K562 (cell line): Measurements from ENCODE around the gene E2F1. TPM values are rescaled to one million over a fixed set of nuclear protein-coding genes. Genes with fewer than 3 reads are reported as not detected.
A peak's percentile ranks its signal among the peaks of the same experiment; 100 is the strongest.

ENCODE experiments used
- CBFA2T2 ChIP-seq: fragments of 450-650 bp; conservative IDR thresholded peaks from 2 replicates; pipeline ENCODE4 v1.6.1; 2017; ENCODE audit warnings: mild to moderate bottlenecking
- DNMT1 ChIP-seq: fragments of 450-650 bp; IDR thresholded peaks from 2 replicates; pipeline ENCODE4 v1.6.1; 2016; ENCODE audit warnings: antibody characterized with exemption, mild to moderate bottlenecking
- FOXK1 ChIP-seq: sonication (generic); formaldehyde crosslinking; IDR thresholded peaks from 2 replicates; pipeline ENCODE4 v1.8.0; 2022; ENCODE audit warnings: missing genetic modification reagents, mild to moderate bottlenecking, borderline replicate concordance
- HOXB6 ChIP-seq: fragments of 250-450 bp; sonication (Bioruptor Pico); IDR thresholded peaks from 2 replicates; pipeline ENCODE4 v1.5.1; 2022; ENCODE audit warnings: mild to moderate bottlenecking, borderline replicate concordance
- RBM22 ChIP-seq: fragments of 200-400 bp; formaldehyde crosslinking; IDR thresholded peaks from 2 replicates; pipeline ENCODE4 v1.6.1; 2018; ENCODE audit warnings: low read length, low read depth; ENCODE audit not compliant: poor library complexity, severe bottlenecking
- ZNF12 ChIP-seq: sonication (generic); formaldehyde crosslinking; IDR thresholded peaks from 2 replicates; pipeline ENCODE4 v1.4.0; 2020; ENCODE audit warnings: mild to moderate bottlenecking, missing genetic modification reagents
- polyA plus RNA-seq, 8 experiments: library from polyadenylated mRNA; depleted of rRNA in 4 of 8; stranded (reverse) in 5 of 8; unstranded in 3 of 8; fragments of >200 nt; fragmentation: Nextera tagmentation in 2 of 8; fragmentation: Illumina TruSeq in 1 of 8; extraction: Ambion mirVana in 2 of 8; extraction: Trizol in 1 of 8; gene quantifications; 2 replicates each; pipeline versions ENCODE4 v1.2.1 to v1.2.3, GENCODE V29; 2011 to 2014; ENCODE audit warnings: inconsistent platforms in 1 of 8, missing spikeins in 1 of 8
- total RNA-seq, 7 experiments: library from RNA; depleted of rRNA in 6 of 7; stranded (reverse); fragments of >200 nt in 6 of 7; fragmentation: Illumina TruSeq in 2 of 7; extraction: Trizol in 2 of 7; gene quantifications; 2 replicates each; pipeline versions ENCODE4 v1.2.1 to v1.2.3, GENCODE V29; 2011 to 2021; ENCODE audit warnings: low replicate concordance in 1 of 7
- TF ChIP-seq, protein P1 (sequence below): IDR thresholded peaks from 3 replicates; pipeline ENCODE4 v1.6.1; 2011; ENCODE audit warnings: borderline replicate concordance, mild to moderate bottlenecking, moderate library complexity; ENCODE audit not compliant: insufficient read length; ENCODE audit errors: extremely low read depth
- TF ChIP-seq, protein P2 (sequence below): fragments of 200-800 bp; sonication (Bioruptor generic); IDR thresholded peaks from 2 replicates; pipeline ENCODE4 v1.6.1; 2017; ENCODE audit warnings: missing genetic modification characterization, missing compliant biosample characterization
- TF ChIP-seq, protein P3 (sequence below): sonication (generic); formaldehyde crosslinking; IDR thresholded peaks from 2 replicates; pipeline ENCODE4 v1.8.1; 2023; ENCODE audit warnings: mild to moderate bottlenecking, missing genetic modification reagents
- TF ChIP-seq, protein P4 (sequence below): sonication (generic); formaldehyde crosslinking; IDR thresholded peaks from 2 replicates; pipeline ENCODE4 v1.8.1; 2023; ENCODE audit warnings: mild to moderate bottlenecking, missing genetic modification reagents
- TF ChIP-seq, protein P5 (sequence below): fragments of 450-650 bp; formaldehyde crosslinking; IDR thresholded peaks from 2 replicates; pipeline ENCODE4 v1.4.0; 2020; ENCODE audit warnings: mild to moderate bottlenecking, moderate library complexity
- TF ChIP-seq, protein P6 (sequence below): fragments of 250-450 bp; sonication (Bioruptor Pico); IDR thresholded peaks from 2 replicates; pipeline ENCODE4 v1.5.0; 2021
- TF ChIP-seq, protein P7 (sequence below): fragments of 450-650 bp; conservative IDR thresholded peaks from 2 replicates; pipeline ENCODE4 v1.6.1; 2016; ENCODE audit warnings: missing genetic modification characterization, low read depth, mild to moderate bottlenecking, missing compliant biosample characterization, moderate library complexity

Gene E2F1
- total and polyA plus RNA-seq, 9 of the 15 experiments (the other 6 are each of a cell fraction or from before 2014, with no cell fraction given): 0.14 to 30.6 (median 13.1) TPM

DNA sequence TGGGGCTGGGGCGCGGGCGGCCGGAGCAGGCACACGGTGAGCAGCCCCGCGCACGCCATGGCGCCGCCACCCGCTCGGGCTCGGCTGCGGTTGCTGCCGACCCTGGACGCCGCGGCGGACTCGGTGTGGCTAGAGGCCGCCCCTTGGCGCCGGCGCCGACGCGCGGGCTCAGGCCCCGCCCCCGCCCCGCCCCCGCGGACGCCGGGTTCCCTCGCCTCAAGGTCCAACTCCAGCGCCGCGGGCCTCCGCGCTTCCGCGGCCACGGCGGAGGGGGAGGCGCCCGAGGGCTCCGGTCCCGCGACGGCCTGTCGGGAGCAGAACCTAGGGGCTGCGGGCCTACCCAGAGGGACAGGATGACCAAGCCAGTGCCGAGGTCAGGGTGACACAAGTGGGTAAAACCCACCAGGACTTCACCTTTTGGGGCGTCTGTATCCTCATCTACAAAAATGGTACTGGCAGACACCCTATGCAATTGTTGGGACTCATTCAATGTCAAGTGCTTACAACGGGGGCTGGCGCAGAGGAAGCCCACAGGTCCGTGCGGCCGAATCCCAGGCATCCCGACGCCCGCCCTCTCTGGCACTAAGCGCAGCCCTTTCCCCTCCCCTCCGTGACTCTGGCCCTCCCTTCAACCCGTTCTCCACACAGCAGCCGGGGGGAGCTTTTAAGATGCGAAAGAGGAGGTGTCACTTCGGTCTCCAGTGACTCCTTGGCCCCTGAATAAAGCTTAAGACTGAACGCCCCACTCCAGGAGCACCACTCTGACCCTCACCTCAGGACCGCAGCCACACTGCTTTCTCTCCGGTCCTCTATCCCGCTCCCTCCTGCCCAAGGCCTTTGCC, 11.7 kb downstream of the E2F1 start, which contains the start of gene NECAB3 (continued):
- TF ChIP-seq, protein P1, sequence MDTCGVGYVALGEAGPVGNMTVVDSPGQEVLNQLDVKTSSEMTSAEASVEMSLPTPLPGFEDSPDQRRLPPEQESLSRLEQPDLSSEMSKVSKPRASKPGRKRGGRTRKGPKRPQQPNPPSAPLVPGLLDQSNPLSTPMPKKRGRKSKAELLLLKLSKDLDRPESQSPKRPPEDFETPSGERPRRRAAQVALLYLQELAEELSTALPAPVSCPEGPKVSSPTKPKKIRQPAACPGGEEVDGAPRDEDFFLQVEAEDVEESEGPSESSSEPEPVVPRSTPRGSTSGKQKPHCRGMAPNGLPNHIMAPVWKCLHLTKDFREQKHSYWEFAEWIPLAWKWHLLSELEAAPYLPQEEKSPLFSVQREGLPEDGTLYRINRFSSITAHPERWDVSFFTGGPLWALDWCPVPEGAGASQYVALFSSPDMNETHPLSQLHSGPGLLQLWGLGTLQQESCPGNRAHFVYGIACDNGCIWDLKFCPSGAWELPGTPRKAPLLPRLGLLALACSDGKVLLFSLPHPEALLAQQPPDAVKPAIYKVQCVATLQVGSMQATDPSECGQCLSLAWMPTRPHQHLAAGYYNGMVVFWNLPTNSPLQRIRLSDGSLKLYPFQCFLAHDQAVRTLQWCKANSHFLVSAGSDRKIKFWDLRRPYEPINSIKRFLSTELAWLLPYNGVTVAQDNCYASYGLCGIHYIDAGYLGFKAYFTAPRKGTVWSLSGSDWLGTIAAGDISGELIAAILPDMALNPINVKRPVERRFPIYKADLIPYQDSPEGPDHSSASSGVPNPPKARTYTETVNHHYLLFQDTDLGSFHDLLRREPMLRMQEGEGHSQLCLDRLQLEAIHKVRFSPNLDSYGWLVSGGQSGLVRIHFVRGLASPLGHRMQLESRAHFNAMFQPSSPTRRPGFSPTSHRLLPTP: no peak
- TF ChIP-seq, protein P2, sequence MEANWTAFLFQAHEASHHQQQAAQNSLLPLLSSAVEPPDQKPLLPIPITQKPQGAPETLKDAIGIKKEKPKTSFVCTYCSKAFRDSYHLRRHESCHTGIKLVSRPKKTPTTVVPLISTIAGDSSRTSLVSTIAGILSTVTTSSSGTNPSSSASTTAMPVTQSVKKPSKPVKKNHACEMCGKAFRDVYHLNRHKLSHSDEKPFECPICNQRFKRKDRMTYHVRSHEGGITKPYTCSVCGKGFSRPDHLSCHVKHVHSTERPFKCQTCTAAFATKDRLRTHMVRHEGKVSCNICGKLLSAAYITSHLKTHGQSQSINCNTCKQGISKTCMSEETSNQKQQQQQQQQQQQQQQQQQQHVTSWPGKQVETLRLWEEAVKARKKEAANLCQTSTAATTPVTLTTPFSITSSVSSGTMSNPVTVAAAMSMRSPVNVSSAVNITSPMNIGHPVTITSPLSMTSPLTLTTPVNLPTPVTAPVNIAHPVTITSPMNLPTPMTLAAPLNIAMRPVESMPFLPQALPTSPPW (CRISPR knock-in tag): peak; percentile 72
- TF ChIP-seq, protein P3, sequence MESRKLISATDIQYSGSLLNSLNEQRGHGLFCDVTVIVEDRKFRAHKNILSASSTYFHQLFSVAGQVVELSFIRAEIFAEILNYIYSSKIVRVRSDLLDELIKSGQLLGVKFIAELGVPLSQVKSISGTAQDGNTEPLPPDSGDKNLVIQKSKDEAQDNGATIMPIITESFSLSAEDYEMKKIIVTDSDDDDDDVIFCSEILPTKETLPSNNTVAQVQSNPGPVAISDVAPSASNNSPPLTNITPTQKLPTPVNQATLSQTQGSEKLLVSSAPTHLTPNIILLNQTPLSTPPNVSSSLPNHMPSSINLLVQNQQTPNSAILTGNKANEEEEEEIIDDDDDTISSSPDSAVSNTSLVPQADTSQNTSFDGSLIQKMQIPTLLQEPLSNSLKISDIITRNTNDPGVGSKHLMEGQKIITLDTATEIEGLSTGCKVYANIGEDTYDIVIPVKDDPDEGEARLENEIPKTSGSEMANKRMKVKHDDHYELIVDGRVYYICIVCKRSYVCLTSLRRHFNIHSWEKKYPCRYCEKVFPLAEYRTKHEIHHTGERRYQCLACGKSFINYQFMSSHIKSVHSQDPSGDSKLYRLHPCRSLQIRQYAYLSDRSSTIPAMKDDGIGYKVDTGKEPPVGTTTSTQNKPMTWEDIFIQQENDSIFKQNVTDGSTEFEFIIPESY (CRISPR knock-in tag): no peak
- no peak for TF ChIP-seq DNMT1
- TF ChIP-seq, protein P4, sequence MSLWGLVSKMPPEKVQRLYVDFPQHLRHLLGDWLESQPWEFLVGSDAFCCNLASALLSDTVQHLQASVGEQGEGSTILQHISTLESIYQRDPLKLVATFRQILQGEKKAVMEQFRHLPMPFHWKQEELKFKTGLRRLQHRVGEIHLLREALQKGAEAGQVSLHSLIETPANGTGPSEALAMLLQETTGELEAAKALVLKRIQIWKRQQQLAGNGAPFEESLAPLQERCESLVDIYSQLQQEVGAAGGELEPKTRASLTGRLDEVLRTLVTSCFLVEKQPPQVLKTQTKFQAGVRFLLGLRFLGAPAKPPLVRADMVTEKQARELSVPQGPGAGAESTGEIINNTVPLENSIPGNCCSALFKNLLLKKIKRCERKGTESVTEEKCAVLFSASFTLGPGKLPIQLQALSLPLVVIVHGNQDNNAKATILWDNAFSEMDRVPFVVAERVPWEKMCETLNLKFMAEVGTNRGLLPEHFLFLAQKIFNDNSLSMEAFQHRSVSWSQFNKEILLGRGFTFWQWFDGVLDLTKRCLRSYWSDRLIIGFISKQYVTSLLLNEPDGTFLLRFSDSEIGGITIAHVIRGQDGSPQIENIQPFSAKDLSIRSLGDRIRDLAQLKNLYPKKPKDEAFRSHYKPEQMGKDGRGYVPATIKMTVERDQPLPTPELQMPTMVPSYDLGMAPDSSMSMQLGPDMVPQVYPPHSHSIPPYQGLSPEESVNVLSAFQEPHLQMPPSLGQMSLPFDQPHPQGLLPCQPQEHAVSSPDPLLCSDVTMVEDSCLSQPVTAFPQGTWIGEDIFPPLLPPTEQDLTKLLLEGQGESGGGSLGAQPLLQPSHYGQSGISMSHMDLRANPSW (CRISPR knock-in tag): no peak
- TF ChIP-seq, protein P5, sequence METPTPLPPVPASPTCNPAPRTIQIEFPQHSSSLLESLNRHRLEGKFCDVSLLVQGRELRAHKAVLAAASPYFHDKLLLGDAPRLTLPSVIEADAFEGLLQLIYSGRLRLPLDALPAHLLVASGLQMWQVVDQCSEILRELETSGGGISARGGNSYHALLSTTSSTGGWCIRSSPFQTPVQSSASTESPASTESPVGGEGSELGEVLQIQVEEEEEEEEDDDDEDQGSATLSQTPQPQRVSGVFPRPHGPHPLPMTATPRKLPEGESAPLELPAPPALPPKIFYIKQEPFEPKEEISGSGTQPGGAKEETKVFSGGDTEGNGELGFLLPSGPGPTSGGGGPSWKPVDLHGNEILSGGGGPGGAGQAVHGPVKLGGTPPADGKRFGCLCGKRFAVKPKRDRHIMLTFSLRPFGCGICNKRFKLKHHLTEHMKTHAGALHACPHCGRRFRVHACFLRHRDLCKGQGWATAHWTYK (CRISPR knock-in tag): no peak
- TF ChIP-seq ZNF12 (CRISPR knock-in tag): no peak
- TF ChIP-seq, protein P6, sequence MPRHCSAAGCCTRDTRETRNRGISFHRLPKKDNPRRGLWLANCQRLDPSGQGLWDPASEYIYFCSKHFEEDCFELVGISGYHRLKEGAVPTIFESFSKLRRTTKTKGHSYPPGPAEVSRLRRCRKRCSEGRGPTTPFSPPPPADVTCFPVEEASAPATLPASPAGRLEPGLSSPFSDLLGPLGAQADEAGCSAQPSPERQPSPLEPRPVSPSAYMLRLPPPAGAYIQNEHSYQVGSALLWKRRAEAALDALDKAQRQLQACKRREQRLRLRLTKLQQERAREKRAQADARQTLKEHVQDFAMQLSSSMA (CRISPR knock-in tag): no peak
- no peak for TF ChIP-seq RBM22
- no peak for TF ChIP-seq CBFA2T2
- TF ChIP-seq HOXB6: no peak
- TF ChIP-seq, protein P7, sequence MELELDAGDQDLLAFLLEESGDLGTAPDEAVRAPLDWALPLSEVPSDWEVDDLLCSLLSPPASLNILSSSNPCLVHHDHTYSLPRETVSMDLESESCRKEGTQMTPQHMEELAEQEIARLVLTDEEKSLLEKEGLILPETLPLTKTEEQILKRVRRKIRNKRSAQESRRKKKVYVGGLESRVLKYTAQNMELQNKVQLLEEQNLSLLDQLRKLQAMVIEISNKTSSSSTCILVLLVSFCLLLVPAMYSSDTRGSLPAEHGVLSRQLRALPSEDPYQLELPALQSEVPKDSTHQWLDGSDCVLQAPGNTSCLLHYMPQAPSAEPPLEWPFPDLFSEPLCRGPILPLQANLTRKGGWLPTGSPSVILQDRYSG (tag): no peak
- TF ChIP-seq FOXK1 (CRISPR knock-in tag): no peak
